Activated T-helper 1 cell treated with anti-CD3 and anti-CD28 coated beads, Interleukin-2, amount 50 U/mL, for 16 hours (primary cell): ENCODE data around the gene GATC.
"Not testable (repeated sequence)": the region's sequence is repeated elsewhere in the genome, so short reads cannot be mapped to it uniquely, and the experiment has no call there.

Experiments
- DNase-seq, 2 donors: peaks; one replicate each; pipeline ENCODE4 v3.0.0-alpha.2; 2020; ENCODE audit warnings: low read depth in 1 of 2, low spot score in 1 of 2

The GATC gene

GRCh38 chr12:120432772-120433525, 13.3 kb upstream of the GATC start:
- DNase-seq, result no peak

DNA sequence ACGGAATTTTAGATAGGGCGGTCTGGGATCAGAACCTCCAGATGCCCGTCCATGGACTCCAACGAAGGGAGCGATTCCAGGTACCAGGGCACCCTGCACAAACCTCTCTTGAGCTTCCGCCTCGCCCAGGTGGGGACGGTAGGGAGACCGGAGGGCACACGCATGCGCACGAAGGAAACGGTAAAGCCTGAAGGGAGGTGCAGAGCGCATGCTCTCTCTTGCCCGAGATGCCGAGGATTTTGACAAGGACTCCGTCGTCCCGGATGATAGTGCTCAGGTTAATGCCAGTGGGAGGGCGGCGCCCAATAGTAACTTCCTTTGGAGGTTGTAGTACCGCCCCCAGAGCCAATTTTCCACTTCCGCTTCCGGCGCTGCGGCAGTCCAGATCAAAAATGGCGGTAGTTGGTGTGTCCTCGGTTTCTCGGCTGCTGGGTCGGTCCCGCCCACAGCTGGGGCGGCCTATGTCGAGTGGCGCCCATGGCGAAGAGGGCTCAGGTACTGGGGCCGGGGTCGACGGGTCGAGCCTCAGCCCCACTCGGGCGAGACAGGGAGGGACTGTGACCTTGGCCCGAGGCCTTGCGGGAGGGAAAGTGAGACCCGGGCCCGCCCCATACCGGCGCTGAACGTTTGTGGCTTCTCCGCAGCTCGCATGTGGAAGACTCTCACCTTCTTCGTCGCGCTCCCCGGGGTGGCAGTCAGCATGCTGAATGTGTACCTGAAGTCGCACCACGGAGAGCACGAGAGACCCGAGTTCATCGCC, 8.3 kb upstream of the GATC start, which contains the start of gene COX6A1:
COX6A1 (plus strand) TSS at position 379 of the 760 bp plus-strand sequence; CDS start at position 393, 14 bp downstream.
- peak; percentile 96 for DNase-seq

- DNase-seq, result no peak
Measured at GRCh38 chr12:120438495-120439198, 7.6 kb upstream of the GATC start.

DNA sequence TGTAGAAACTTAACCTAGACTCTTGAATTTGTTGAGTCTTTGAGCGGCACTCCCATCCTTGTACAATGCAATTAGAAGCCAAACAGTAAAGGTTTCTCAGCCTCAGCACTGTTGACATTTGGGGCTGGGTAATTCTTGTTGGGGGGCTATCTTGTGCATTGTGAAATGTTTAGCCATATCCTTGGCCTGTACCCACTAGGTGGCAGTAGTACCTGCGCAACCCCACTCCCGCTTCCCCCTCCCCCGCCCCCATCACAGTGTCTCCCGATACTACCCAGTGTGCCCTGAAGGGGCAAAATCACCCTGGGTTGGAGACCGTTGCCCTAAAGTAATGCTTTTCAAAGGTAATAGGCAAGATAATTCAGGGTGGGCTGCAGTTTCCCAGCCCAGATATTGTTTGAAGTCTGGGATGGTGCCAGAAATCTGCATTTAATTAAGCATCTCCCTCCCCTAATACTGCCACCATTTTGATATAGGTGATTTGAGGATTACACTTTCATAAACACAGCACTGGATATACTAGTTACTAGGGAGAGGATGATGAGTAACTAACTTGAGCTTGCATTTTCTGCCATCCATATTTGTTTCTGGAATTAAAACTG, 6.5 kb upstream of the GATC start:
- peak; percentile 43 to 59 for DNase-seq

GRCh38 chr12:120444676-120445075, 1.6 kb upstream of the GATC start:
- no peak for DNase-seq

GRCh38 chr12:120446844-120447178, 567 bp downstream of the GATC start:
- DNase-seq, result not testable (repeated sequence)

GRCh38 chr12:120447992-120448391, 1.7 kb downstream of the GATC start:
- DNase-seq, result no peak

DNA sequence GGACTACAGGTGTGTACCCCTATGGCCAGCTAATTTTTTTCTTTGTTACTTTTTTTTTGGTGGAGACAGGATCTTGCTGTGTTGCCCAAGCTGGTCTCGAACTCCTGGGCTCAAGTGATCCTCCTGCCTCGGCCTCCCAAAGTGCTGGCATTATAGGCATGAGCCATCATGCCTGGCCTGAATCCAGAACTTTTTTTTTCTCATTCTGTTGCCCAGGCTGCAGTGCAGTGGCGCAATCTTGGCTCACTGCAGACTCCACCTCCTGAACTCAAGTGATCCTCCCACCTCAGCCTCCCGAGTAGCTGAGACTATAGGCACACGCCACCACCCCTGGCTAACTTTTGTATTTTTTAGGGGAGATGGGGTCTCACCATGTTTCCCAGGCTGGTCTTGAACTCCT, 6.3 kb downstream of the GATC start:
- DNase-seq, result not testable (repeated sequence)

- no peak for DNase-seq
Measured at GRCh38 chr12:120453060-120453750, 7.0 kb downstream of the GATC start.

DNA sequence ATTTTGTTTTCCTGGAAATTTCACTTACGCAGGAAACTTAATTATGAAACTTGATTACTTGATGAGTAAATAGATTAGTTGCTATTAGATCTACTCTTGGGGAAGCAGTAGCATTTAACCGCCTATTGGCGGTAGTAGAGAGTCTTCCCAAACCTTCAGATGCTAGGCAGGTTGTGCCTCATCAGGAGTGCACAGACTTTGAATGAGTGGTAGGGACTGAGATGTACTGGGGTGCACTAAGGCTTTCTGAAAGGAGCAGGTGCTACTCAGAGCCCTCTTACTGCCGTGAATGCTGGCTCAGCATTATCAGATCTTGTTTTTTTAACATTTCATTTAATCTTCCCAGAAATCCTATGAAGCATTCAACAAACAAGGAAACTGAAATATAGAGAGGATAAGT, 7.7 kb downstream of the GATC start:
- DNase-seq, result no peak

- DNase-seq, result no peak
Measured at GRCh38 chr12:120455302-120455701, 9.1 kb downstream of the GATC start.

DNA sequence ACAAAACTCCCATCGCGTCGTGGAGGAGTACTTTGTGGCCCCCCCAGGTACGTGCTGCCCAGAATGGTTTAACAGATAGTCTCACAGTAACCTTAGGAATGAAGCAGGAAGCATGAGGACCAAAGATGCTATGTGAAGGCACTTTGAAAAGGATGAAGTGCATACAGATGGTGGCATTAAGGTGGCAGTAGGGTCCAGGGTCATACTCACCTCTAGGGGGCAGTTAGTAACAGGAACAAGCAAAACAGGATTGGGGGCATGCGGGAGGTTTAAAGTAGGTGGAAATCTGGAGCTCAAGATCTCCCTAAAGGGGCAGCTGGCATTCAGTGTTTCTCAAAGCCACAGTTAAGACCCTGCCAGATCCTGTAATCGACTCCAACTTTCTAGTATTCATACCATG, 10.9 kb downstream of the GATC start:
- no peak for DNase-seq

DNA sequence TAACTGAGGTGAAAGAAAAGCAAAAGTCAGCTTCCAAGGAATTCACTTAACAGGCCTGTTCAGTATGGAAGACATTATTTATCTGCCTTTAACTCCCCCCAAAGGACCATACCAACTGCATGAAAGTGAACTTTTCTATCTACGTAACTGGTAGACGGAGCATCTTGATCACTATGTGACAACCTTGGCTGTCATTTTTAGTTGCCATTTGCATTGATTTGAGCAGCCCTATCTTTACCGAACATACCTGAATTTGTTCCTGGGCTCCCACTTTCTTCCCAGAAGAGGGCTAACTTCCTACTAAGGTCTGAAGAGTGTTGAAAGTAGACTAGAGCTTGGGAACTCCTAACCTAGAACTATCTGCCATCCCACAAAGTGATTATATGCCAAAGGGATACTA, 13.9 kb downstream of the GATC start:
- DNase-seq, result no peak

DNA sequence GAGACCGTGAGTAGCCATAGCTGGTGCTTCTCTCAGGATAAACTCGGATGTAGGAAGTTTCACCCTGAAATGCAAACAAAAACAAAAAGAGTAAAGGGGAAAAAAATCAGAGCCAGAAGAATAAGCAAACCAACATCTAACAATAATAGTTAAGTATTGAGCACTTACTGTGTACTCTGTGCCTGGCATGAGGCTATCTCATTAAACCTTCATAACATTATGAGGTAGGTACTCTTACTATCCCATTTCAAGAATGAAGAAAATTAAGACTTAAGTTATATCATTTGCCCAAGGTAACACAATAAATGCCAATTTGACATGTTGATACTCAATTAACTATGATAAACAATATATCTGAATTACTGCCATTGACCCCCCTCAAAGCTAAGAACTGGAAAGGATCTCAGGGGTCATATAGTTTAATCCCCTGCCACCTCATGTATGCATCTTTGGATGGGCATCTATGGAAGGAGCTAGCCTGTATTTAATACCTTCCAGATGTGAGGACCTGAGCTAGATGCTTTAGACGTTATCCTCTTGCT, 15.9 kb downstream of the GATC start:
- no peak for DNase-seq

DNA sequence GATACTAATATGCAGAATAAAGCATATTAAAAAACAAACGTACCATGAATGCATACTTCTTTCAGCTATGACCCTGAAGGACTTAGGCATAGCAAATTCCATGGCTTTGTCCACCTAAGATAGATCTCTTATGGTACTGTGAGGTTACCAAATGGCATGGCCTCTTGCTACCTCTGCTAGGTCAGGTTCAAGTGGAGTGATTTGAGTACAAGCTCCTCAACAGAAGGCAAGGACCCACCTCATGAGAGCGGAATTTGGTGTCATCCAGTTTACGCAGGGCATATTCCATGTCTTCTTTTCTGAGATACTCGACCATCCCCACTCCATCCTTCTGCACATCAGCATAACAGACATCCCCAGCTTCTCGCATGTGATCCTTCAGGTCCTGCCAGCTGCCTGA, 17.5 kb downstream of the GATC start:
- no peak for DNase-seq

DNA sequence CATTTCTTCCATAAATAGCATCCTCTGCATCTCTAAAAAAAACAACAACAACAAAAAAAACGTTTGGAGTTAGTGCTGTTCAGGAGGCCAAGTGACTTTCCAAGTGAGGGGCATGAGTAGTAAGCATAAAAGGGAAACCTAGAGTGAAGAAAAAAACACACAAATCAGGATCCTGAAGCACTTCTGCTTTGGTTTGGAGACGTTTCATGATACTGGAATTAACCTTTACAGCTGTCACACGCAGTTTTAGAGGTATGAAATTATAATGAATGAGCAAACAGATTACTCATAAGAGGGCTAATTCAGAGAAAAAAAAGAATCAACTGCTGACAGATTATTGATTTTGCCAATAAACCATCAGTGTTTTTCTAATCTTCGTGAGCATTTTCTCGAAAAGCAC, 19.5 kb downstream of the GATC start:
- no peak for DNase-seq

DNA sequence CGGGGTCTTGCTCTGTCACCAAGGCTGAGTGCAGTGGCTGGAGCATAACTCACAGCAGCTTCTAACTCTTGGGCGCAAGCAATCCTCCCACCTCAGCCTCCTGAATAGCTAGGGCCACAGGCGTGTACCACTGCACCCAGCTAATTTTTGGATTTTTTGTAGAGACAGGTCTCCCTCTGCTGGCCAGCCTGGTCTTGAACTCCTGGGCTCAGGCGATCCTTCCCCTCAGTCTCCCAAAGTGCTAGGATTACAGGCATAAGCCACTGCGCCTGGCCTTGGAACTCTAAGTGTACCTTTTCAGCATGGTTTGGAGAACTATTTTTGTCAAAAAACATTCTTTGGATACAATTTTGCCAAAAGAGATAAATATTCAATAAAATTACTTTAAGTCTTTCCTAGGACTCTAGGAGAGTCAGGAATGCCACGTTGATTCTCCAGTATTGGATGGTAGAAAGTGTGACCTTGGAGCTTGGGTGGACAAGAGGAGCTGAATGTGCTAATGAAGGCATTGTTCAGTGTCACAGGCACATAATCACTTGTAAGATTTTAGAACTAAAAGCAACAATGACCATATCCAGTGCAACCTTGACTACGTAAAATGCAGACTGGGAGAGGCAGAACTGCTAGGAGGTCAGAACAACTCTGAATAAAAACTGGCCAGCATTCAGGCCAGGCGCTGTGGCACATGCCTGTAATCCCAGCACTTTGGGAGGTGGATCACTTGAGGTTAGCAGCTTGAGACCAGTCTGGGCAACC, 20.5 kb downstream of the GATC start:
- peak in 1 of 2 donors; percentile 11 for DNase-seq

- DNase-seq, result no peak
Measured at GRCh38 chr12:120467439-120467838, 21.2 kb downstream of the GATC start.

DNA sequence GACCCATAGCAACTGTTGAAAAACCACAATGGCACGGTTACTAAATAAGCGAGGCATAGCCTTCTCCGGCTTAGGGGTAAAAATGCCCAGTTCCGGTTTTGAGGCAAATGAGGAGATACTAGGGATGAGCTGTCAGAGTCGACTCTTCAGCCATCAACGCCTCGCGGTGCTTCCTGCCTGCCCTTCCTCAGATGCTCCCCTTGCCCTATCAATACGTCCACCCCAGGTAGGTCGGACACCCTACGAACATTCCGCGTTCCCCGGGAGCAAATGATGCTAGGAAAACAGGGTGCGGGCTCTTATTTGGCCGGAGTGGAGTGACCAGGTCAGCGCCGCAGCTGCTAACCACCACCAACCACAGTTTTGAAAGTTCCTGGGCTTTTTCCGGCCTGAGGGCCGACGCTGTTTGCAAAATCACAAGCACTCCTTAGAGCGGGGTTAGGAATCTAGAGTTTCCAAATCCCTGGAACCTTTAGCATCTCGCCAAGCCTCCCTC, 22.1 kb downstream of the GATC start:
- DNase-seq, result no peak
